ENCODE data around the gene PDIA5.

DNA sequence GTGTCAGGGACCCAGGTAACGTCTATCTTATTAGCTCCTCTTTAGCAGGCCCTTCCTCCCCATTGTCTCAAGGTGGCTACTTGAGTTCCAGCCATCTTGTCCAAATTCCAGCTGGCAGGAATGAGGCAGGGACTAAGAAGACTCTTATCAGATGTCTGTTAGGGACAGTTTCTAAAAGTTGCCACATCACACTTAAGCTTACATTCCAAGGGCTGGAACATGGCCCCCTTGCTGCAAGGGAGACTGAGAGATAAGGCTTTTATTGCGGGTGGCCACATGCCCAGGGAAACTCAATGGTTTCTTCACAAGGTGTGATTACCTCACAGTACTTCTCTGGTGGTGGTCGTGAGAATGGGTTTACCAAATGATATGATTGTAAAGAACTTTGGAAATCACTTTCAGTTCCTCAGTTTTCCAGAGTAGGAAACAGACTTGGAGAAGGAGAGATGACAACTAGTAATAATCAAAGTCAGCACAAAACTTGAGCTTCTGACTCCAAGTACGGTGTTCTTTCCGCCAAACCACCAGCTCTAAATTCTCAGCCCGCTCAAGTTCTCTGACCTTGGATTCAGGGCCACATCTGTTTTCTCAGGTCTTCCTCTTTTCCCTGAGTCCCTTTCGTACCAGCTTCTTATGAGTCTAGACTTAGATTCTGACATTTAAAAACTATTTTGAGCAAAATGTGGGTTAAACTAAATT is 14.2 kb downstream of the PDIA5 start:
- TF ChIP-seq, protein P1, sequence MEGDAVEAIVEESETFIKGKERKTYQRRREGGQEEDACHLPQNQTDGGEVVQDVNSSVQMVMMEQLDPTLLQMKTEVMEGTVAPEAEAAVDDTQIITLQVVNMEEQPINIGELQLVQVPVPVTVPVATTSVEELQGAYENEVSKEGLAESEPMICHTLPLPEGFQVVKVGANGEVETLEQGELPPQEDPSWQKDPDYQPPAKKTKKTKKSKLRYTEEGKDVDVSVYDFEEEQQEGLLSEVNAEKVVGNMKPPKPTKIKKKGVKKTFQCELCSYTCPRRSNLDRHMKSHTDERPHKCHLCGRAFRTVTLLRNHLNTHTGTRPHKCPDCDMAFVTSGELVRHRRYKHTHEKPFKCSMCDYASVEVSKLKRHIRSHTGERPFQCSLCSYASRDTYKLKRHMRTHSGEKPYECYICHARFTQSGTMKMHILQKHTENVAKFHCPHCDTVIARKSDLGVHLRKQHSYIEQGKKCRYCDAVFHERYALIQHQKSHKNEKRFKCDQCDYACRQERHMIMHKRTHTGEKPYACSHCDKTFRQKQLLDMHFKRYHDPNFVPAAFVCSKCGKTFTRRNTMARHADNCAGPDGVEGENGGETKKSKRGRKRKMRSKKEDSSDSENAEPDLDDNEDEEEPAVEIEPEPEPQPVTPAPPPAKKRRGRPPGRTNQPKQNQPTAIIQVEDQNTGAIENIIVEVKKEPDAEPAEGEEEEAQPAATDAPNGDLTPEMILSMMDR (conservative IDR thresholded peaks at IDR 0.05; ENCODE audit: low read depth, low read length) = no peak
- no peak for TF ChIP-seq EZH2 (IDR thresholded peaks at IDR 0.05; ENCODE audit: borderline replicate concordance, low read depth, low read length, poor library complexity, severe bottlenecking)

Data from A673 (cell line).